Stimulated activated CD8-positive, alpha-beta memory T cell treated with anti-CD3 and anti-CD28 coated beads, Interleukin-4, amount 100 ng/mL, for 1 hour (primary cell): ENCODE data around the gene MACROD2.
"Not testable (repeated sequence)": the region's sequence is repeated elsewhere in the genome, so short reads cannot be mapped to it uniquely, and the experiment has no call there.

Experiments used
- DNase-seq, 2 donors: peaks; one replicate each; pipeline ENCODE4 v3.0.0-alpha.2; 2020; ENCODE audit warnings: low read depth in 2 of 2, low spot score in 1 of 2

The MACROD2 gene

DNA sequence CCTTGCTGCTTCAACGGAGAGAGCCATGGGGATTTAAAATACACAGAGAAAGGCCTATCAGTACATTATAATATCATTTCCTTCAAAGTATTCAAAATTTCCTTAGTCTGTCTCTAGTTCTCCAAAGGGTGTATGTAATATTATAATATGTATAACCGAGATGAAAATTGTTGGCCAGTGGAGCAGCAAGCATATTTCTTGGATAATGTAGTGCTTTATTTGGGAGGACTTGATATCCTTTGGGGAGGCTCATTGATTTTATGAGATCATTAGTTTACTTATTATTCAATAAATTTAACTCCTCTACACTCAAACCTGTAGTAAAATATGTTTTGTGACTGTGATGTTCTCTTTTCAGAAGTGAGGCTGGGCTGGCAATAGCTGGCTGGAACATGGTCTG, 1145.0 kb downstream of the MACROD2 start:
- DNase-seq, result no peak

DNA sequence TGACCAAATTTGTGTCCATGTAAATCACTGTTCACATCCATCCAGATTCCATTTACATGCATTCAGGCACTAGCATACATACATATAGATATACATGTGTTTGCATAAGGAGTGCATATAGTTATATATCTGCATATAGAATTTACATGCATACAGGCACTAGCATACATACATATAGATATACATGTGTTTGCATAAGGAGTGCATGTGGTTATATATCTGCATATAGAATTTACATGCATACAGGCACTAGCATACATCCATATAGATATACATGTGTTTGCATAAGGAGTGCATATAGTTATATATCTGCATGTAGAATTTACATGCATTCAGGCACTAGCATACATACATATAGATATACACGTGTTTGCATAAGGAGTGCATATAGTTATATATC, 1145.6 kb downstream of the MACROD2 start:
- not testable (repeated sequence) for DNase-seq

DNA sequence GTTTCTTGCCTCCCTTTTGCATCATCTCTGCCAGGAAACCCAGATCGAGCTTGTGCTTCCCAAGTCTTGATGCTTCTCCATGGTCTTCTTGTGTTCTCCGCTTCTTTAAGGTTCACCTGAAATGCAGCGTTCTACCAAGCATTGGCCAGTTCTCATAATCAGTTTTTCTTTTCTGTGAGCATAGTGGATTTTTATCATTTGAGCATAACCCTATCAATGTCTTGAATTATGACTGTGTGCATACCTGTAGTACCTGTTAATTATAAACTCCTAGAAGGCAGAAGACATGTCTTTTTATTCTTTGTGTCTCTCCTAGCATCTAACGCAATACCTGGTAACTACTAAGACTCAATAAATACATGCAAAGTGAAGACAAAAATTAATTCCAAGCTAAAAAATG, 1146.5 kb downstream of the MACROD2 start:
- DNase-seq, result no peak

DNA sequence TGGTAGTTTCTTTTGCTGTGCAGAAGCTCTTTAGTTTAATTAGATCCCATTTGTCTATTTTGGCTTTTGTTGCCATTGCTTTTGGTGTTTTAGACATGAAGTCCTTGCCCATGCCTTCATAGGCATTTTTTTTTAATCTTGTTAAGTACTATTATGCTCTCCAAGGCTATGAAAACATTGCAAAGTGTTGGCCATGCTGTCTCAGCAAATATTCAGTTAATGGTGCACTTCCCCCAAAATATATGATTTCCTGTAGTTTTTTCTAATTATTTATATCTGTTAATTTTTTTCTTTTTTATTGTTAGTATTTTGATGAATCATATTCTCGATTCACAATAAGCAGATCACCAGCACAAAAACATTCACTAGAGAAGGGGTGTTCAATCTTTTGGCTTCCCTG, 1148.2 kb downstream of the MACROD2 start:
- DNase-seq, result no peak

DNA sequence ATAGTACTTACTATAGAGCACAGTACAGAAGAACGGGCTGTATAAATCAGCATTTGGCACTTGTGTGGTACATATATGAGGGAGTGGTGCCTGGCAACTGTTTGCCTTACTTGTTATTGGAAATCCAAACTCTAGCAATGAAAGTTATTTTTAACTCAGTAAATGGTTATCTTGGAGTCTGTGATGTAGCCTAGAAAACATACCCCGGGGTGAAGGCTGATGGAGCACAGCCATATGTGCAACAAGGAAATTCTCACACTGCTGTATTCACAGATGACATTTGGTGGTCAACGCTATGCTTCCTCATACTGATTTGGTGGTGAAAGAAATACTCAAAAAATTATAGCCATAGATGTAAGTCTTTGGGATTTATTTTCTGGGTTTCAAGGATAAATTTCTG, 1149.6 kb downstream of the MACROD2 start:
- no peak for DNase-seq

DNA sequence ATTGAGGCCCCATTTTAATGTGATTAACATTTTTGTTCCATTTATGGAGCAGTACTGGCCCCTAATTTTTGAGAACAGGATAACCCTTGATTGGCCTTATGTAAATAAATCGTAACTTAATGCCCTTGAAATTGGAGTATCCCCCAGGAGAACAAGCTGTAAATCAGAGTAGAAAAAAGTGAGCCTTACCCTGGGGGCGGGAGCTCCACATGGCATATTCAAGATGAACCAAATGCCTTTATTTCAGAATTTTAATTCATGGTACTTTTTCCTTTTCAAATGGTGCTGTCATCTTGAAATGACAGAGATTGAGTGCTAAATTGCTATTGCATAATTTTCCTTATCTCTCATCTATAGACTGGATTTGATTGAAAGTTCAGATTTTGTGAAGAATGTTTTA, 1151.6 kb downstream of the MACROD2 start:
- DNase-seq, result no peak

DNA sequence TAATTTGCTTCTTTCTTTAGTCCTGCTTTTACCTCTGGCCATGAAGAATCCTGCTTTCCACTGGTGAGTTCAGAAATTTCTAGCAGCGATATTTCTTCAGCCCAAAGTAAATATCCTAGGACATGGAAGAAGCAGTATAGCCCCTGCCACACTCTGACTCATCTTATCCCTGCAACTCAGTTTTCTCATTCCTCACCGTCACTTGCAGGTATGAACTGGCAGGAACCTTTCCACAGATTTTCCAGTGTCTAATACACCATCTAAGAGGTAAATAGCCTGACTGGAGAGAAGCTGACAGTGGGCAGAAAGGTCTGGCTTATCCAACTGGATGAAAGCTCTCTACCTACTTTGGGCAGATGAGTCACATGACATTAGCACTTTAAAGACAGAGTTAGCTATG, 1158.8 kb downstream of the MACROD2 start:
- no peak for DNase-seq

DNA sequence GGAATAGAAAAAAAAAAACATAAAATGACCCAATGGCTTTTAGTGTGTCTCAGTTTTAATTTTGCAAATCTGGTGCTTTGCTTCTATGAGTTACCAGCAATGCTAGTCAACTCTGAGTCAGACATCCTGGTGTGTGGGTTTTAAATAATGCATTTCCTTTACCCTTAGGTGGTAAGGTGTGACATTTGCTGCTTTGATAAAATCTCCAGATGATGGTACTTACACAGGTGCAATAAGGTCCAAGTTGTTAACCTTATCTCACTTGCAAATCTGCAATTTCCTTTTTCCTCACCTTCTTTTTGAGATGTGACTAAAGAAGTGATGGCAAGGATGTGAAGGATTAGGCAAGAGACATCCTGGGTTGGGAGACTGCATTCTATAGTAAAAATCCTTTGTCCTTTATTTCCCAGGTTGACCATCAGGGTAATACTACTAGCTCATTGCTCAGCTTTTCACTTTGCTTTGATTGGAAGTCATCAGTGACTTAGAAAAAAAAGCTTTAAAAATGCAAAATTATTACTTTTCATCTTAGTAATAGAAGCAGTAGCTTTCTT, 1160.6 kb downstream of the MACROD2 start:
- no peak for DNase-seq

DNA sequence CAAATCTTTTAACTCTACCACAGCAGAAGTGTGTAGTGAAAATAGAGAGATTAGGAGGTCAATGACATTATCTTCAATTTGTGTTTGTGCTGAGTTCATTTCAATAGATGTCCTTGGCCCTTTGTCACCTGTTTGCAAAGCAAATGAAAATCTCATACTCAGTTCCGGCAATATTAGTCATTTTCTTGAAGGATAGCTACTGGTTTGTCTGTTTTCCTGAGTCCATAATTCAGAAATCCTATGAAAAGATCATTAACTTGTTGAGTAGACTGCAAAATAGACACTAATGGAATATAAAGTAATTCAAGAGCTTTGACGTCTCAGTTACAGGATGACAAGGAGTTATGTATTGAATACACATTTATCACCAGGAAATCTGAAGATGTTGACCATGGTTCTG, 1163.2 kb downstream of the MACROD2 start:
- DNase-seq, result no peak

DNA sequence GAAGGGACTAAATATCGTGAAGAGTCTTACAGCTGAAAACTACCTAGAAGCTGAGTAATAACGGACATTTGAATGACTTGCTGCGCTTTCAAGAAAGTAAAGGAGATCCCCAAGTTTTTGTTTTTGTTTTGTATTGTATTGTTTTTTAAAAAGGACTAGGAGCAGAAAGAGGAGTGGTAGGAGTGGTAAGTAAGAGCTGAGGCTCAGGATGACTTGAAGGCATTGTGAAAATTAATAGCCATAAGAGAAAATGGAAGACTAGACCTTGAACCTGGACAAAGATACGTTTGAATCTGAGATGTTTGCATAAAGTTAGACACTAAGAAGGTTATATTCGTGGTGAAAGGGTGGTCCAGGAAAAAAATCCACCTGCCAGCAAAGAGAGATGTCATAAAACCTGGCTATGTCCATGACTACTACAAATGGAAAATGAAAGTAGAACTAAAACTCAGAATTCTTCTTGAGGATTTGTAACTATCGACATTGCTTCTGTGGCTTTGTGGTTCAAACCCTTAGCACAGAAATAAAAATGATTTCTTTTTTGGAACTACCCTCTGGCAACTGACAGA, 1166.8 kb downstream of the MACROD2 start:
- DNase-seq, result no peak

DNA sequence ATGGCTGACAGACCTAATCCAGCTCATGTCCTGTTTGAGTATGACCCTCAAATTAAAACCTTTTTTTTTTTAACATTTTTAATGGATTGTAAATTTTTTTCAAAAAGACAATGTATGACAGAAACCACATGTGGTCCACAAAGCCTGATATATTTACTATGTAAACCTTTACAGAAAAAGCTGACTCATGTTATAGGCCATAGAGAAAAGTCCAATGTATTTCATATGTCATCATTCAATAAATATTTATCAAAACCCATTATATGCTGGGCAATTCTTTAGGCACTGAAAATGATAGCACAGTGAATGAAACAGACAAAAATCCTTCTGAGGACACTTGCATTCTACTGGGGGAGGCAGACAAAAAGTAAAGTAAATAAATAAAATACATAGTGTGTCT, 1168.3 kb downstream of the MACROD2 start:
- DNase-seq, result no peak

DNA sequence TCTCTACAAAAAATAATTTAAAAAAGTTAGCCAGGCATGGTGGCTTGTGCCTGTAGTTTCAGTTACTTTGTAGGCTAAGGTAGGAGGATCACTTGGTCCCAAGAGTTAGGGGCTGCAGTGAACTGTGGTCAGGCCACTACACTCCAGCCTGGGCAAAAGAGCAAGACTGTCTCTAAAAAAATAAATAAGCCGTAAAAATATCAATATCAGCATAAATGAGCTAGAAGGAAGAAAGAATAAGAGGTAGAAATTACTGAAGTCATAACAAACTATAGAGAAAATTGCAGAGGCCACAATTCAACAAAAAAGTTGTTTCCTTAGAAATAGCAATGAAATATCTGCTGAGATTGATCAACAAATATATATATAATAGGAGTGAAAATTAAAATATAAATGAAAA, 1169.4 kb downstream of the MACROD2 start:
- DNase-seq, result no peak

DNA sequence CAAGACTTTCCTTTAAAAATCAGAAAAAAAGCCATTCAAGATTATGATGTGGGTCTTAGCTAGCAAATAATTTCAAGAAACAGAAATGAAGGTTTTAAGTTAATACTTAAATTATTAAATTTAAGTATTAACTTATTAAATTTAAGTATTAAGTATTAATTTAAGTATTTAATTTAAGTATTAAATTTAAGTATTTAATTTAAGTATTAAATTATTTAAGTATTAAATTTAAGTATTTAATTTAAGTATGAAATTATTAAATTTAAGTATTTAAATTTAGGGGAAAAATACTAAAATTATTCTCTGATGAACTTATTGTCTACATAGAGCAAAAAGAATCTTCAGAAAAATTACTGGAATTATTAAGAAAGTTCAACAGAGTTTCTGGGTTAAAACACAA, 1171.4 kb downstream of the MACROD2 start:
- DNase-seq, result no peak

DNA sequence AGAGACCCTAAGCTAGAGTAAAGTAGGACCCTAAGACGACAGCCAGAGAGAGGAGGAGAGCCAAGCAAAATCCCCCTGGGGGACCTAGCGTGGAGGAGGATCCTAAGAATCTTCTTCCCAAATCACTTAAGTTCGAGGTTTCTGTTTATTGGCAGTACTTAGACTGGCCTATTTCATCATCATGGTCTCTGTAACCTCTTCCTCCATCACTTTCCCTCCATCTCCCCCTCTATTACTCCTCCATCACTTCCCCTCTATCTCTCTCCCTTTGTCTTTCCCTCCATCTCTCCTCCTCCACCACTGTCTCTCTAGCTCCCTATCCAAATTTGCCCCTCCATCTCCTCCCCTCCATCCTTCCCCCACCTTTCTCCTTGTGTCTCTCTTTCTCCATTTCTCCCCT, 1175.7 kb downstream of the MACROD2 start:
- DNase-seq, result no peak

DNA sequence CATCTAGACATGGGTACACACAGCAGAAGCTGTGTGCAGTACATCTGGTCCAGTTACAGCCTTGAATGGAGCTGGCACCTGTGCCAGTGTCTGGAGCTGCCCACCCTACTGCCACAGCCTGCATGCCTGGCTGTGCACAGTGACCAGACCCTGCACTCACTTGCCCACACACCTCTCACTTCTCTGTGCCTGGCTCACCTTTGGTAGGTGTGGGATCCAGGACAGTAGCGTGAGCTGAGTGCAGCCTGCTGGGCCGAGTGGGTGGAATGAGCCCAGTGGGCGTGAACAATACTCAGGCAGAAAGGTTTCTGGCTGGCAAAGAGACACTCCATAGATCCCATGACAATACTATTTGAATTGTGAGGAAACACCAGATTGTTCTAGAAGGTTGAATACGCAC, 1181.6 kb downstream of the MACROD2 start:
- DNase-seq, result no peak

DNA sequence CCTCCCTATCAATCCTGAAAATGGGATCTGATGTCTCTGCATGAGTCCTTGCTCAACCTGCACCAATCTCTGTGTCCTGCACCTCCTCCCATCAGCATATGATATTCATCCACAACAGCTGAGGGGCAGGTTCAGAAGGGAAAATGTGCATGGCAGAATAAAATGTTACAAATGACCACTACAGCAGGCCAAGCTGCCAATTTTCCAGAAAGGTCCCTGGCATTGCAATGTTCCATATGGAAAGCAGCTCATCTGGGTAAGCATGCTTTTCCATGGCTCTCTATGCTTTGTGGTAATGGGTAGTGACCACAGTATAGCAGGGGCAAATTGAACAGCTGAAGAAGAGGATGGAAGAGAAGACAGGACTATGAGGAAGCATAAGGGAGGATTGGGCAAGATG, 1183.3 kb downstream of the MACROD2 start:
- DNase-seq, result no peak

DNA sequence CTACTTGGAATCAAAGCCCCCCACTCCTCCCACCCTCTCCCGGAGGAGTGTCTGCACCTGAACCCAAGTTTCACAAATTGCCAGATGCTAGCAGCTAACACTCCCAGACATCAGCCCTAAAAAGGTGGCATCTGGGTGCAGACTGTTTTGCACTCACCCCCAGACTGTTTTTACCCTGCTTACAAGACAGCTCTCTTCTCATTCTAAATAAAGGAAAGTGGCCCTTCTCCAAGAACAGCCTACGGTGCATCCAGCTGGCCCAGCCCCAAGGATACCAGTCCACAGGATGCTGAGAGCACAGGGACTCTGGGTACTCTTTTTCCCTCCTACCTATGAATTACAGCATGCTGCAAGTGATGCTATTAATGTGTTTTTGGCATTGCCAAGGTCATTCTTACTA, 1184.1 kb downstream of the MACROD2 start:
- DNase-seq, result no peak

DNA sequence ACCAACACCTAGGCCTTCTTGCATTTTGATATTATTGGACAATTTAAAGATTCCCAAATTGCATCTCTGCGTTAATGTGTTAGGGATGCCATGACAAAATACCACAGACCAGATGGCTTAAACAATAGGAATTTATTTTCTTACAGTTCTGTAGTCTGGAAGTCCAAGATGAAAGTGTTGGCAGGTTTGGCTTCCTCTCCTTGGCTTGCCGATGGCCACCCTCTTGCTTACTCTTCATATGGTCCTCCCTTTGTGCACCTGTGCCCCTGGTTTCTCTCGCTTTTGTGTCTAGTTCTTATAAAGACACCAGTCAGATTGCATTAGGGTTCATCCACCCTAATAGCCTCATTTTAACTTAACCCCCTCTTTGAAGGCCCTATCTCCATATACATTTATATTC, 1184.5 kb downstream of the MACROD2 start:
- DNase-seq, result no peak

DNA sequence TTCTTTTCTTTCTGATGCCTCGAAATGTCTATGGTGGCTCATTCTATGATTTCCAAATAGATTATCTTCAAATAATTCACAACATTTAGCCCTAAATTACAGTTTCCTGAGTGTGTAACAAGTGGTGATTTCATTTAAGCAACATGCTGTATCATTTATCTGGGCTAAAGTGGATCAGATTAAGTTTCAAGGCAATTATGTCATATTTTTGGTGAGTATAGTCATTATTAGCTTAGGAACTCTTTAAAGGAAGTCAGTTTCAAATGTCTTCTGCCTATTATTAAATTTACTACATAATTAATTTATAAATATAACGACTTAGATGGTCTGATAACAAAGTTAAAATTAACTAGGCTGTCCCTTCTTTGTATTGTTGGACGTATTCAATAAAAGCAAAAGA, 1190.0 kb downstream of the MACROD2 start:
- no peak for DNase-seq

DNA sequence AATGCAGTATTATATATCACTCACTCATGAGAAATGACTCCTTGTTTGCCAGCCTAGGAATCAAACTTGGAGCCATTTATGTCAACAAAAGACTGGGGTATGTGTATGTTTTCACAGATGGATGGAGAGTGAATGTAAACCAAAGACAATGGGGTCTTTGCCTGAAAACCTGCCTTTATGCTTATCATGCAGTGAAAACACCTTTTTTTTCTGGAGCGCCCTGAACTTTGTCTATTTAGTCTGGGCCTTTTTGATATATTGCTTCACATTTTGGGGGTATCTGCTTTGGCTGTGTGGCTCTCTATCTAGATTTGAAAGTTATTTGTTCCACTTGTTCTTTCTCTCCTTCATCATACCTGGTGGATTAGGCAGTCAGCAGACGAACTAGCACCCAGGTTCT, 1190.6 kb downstream of the MACROD2 start:
- DNase-seq, result no peak

DNA sequence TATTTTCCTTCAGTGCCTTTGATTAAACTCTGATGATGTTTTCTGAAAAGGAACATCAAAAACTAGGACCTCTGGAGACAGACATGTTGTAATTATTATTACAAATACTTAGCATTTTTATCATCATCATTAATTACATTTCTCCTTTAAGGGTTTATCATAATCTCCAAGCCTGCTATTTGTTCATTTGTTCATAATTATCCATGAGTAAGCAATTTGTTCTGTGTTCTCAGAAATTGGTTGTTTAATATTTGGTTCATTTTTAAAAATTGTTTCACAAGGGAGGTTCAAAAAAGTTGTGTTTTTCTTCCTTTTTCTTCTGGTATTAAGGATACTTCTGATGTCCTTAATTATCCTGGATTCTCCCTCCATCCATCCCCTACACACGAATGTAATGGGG, 1192.3 kb downstream of the MACROD2 start:
- DNase-seq, result no peak

DNA sequence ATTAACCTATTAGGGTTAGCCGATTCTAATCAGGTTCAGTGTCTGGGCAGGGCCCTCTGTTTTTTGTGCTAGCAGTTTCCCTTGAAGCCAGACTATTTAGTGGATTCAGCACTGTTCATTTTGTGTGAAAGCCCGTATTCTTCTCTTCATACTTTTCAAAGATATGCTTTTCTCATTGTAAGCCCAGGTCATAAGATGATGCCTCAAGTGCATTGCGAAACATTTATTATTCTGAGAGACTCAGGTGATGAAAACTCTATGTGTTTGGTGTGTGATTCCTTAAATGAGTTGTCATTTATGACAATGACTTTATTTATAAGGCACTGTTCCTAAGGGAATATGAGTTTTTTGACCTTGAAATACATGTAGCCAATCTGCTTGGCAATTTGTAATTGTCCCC, 1193.1 kb downstream of the MACROD2 start:
- DNase-seq, result no peak

DNA sequence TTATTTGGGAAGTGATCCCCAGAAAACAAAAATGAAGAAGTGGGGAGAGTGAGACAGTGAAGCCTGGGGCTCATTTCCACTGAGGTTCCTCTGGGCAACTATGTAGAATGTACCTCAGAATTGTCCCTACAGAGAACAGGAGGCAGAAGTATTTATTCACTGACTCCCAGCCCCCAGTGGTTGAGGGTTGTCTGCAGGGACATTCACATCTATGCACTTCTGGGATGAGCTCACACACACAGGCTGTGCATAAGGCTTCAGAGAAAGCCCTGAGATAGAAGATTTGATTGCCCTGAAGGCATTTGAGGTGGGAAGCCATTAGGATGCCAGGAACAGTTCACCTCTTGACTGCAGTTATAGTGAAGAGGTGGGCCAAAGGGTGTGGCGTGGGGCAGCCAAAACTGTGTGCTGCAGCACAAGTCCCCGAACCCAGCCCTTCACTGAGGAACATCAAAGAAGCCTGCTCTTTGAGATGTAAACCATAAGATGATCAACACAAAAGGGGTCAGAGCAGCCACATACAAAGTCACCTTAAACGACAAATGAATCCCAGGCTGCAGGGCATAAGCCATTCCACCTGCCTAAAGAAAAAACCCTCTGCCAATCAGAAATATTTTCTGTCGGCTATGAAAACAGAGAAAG, 1195.9 kb downstream of the MACROD2 start:
- no peak for DNase-seq
